GM21390 (cell line): ENCODE data around the gene BCAS1.

ENCODE experiments used
- ATAC-seq: cut with Tn5 transposase; IDR thresholded peaks from one replicate; pipeline ENCODE4 v1.9.1; 2021; ENCODE audit not compliant: unreplicated experiment

The BCAS1 gene, protein sequence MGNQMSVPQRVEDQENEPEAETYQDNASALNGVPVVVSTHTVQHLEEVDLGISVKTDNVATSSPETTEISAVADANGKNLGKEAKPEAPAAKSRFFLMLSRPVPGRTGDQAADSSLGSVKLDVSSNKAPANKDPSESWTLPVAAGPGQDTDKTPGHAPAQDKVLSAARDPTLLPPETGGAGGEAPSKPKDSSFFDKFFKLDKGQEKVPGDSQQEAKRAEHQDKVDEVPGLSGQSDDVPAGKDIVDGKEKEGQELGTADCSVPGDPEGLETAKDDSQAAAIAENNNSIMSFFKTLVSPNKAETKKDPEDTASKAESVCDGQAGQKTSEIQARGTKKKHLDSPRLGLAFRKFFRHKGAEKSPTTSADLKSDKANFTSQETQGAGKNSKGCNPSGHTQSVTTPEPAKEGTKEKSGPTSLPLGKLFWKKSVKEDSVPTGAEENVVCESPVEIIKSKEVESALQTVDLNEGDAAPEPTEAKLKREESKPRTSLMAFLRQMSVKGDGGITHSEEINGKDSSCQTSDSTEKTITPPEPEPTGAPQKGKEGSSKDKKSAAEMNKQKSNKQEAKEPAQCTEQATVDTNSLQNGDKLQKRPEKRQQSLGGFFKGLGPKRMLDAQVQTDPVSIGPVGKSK

DNA sequence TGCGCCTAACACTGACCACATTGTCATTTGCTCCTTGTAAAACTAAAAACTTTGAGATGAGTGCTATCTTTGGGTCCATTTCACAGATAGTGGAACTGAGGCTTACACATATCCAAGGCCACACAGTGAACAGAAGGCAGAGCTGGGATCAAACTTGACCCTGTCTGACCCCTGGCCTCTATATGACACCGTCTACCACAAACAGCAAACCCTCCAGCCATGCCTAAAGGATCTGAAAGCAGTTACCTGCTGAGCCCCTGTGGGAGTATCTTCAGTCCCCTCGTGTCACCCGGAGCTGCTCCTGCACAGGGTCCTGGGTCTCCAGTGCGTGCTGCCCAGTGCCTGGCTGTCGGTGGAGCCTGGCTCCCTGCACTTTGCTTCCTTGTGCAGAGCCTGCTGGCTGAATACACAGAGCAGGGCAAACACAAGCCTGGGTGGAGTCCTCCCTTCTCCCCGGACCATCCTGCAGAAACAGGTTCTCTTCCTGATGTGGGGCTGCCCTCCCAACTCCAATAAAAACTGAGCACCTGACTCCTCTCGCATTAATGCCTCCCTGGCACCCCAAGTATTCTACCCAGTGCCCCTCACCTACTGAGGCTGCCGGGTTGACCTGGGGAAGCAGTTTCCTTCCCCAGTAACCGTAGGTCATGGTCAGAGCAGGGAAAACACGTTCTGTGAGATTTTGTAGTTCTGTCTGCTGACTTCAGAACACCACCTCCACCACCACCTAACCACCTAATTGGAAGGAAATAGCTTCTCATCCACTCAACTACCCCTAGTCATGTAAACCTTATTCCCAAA lies at the start of gene BCAS1:
Gene BCAS1, minus strand, starts transcription at position 408 of the 801 bp plus-strand sequence. CDS start 11,876 bp downstream, outside the sequence.
- no peak for ATAC-seq

DNA sequence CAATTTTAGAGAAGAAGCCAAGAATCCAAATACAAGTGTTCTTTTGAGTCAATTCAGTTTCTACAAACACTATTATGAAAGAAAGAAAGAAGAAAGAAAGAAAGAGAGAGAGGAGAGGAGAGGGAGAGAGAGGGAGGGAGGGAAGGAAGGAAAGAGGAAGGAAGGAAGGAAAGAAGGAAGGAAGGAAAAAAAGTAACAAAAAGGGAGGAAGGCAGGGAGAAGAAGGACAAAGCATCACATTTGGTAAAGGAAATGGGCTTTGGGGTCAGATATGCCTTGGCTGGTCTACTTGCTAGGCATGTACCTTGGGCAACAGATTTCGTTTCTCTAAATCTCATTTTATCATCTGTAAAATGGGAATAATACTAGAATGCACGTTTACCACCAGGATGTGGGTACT lies 49.4 kb upstream of the BCAS1 start:
- ATAC-seq: no peak

DNA sequence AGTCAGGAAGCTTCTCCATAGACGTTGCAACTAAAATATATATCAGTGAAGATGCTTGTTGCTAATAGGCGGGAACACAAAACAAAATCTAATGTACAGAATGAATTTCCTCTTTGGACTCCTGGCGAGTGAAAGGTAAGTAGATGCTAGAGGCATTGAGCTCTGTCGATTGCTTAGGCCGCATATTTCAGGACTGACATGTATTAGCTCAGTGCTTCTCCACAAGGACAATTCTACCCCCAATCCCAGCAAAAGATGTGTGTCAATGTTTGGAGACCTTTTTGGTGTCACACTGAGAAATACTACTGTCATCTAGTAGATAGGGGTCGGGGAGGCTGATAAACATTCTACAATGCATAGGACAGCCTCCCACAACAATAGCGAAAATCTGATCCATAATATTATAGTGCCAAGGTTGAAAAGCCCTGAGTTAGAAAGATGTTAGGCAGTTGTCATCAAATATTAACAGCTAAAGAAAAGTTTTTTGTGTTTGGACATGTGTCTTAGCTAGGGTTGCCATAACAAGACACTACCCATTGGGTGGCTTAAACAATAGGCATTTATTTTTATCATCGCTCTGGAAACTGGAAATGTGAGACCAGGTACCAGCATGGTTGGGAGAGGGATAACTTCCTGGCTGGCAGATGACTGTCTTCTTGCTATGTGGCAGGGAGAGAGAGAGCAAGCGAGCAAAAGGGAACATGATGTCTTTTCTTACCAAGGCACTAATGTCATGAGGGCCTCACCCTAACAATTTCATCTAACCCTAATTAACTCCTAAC lies 48.0 kb upstream of the BCAS1 start:
- ATAC-seq: no peak

DNA sequence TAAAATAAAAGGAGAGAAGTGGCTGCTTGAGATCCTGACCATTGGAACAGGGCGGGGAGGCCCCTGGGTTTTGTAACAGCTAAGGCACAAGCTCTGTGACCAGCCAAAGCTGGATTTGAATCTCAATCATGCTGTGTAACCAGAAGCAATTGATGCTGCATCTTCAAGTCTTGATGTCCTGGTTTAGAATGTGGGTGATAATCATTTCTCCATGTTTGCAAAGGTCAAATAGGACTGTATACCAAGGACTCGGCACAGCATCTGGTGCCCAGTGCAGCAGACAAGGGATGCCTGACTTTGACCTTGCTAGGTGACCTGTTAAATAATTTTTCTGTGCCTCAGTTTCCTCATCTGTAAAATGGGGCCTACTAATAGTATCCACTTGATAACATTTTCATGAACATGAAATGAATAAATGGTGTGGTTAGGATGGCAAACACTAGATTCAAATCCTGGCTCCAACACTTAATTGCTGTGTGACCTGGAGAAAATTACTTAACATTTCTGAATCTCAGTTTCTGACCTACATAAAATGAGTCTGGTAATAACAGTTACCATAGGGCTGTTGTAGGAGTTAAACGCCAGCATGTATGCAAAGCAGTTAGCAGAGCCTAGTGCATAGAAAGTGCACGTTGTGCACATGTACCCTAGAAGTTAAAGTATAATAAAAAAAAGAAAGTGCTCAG lies 46.3 kb upstream of the BCAS1 start:
- ATAC-seq: no peak

DNA sequence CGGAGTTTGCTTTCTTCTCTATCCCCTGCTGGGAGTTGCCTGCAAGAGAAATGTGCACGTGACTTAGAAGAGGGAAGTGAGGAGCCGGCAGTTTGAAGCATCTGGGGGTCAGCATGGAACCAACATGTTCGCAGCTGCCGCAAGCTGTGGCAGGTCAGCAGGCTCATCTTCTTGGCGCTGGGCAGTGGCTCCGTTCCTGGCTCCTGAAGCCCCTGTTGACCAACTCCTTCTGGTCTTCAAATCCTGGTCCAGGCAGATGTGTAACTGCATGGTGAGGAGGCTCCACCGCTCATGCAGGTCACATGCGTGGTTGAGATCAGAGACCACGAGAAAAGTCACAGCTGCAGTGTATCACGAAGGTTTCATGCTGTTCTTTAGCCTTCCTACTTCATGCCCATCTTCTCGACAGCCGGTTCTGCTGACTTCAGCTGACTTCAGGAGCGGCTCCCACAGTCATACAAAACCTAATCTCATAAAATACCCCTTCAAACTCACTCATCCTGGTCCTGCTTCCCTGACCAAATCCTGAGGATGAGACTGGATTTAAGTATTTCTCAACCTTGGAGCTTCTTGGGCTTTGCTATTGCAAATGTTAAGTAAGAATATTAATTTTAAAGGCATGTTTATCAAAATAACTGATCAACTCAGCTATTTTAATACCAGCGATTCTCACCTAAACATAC lies 44.9 kb upstream of the BCAS1 start:
- no peak for ATAC-seq

DNA sequence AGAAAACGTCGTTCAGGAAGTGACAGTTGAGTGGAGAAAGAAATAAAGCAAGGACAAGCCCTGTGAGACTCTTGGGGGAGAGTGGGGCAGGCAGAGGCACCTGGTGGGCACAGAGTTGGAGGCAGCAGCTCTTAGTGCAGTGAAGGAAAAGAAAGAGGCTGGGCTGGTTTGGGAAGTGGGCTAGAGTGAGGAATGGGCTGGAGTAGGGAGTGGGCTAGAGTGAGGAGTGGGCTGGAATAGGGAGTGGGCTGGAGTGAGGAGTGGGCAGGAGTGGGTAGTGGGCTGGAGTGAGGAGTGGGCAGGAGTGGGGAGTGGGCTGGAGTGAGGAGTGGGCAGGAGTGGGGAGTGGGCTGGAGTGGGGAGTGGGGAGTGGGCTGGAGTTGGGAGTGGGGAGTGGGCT lies 43.7 kb upstream of the BCAS1 start:
- no peak for ATAC-seq

DNA sequence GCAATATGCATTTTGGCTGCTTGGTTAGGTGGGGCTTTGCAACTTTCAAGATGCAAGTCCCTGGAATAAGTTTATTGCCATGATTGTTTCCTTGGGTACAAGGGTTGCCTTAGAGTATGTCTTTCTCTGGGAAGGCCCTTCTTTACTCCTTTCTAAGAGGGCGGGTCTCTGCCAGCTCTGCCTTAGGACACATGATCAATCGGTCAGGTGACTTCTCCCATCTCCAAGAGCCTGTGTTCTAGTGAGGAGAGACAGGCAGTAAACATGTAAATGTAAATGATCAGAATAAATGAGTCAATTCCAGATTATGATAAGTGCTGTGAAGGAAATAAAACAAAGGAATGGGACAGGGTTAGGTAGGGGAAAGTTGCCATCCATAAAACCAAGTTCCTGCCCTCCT lies 43.2 kb upstream of the BCAS1 start:
- ATAC-seq: no peak

DNA sequence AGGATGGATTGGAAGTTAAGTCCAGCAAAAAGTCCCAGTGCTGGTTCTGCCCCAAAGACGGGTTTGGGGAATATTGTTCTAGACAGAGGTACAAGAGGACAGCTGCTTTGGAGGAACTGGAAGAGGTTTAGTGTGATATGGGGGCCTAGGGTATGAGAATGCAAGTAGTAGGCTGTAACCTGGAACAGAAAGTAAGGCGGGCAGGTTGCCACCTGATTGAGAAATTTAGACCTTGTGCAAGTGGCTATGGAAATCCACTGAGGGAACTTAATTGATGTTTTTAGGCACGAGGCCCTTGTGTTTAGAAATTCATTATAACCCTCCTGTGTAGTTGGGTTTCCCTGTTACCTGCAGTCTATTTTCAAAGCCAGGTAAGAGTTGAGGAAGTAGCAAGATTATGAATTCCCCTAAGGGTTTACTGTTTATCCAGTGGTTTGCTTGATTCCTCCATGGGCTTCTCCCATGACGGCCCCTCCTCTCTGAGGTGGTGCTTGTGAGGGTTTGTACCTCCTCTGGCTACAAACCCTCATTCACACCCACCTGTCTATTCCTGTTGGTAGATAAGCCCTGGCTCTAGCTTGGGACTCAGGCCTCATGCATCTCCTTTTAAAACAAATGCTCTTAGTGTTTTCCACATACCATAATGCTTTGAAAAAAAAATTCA lies 42.0 kb upstream of the BCAS1 start:
- ATAC-seq: no peak

DNA sequence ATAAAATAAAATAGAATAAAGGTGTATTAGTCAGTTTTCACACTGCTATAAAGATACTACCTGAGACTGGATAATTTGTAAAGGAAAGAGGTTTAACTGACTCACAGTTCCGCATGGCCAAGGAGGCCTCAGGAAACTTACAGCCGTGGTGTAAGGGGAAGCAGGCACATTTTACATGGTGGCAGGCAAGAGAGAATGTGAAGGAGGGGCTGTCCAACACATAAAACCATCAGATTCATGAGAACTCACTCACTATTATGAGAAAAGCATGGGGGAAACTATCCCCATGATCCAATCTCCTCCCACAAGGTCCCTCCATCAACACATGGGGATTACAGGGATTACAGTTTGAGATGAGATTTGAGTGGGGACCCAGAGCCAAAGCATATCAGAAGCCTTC lies 41.1 kb upstream of the BCAS1 start:
- ATAC-seq: no peak

DNA sequence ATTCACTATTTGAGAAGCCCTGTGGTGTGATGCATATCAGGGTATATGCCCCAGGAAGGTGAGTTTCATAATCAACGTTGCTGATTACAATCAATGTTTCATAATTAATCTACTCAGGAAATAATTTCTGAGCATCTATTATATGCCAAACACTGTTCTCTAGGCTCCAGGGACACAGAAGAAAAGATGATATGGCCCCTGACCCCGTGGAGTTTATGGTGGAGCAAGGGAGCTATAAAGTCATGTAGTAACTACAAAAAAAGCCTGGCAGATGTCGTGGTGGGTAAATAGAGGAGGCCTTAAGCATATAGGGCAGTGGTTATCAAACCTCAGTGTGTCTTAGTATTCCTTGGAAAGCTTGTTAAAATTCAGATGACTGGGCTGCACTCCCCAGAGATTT lies 40.1 kb upstream of the BCAS1 start:
- ATAC-seq: no peak

DNA sequence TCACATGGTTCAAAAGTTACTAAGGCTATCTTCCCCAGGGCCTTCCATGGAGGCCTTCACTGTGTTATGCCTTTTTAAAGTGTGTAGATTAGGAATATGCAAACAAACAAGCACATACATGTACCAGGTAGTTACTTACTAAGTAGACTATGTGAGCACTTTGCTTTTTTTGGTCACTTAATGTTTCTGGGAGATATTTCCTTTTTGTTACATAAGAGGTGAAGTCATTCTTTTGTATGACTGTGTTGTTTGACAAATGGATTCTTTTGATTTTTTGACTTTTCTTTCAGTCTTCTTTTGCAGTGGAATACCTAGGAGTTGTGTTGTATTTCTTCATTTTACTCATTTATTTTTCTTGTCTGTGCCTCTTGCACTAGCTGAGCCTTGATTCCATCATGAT lies 39.6 kb upstream of the BCAS1 start:
- ATAC-seq: no peak

DNA sequence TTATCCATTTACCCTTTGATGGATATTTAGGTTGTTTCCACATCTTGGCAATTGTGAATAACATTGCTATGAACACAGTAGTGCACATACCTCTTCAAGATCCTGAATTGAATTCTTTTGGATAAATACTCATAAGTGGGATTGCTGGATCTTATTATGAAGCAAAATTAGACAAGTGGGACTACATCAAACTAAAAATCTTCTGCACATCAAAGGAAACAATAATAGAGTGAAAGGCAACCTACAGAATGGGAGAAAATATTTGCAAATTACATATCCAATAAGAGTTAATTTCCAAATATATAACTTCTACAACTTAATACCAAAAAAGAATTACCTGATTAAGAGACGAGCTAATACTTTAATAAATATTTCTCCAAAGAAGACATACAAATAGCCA lies 38.4 kb upstream of the BCAS1 start:
- no peak for ATAC-seq

DNA sequence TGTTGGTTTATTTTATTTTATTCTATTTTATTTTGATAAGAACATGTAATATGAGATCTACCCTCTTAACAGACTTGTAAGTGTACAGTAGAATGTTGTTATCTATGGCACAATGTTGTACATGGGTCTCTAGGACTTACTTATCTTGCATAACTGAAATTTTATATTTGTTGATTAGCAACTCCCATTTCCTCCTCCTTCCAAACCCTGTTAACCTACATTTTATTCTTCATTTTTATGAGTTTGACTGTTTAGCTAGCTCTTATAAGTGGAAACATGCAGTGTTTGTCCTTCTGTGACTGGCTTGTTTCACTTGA lies 37.9 kb upstream of the BCAS1 start:
- ATAC-seq: no peak

DNA sequence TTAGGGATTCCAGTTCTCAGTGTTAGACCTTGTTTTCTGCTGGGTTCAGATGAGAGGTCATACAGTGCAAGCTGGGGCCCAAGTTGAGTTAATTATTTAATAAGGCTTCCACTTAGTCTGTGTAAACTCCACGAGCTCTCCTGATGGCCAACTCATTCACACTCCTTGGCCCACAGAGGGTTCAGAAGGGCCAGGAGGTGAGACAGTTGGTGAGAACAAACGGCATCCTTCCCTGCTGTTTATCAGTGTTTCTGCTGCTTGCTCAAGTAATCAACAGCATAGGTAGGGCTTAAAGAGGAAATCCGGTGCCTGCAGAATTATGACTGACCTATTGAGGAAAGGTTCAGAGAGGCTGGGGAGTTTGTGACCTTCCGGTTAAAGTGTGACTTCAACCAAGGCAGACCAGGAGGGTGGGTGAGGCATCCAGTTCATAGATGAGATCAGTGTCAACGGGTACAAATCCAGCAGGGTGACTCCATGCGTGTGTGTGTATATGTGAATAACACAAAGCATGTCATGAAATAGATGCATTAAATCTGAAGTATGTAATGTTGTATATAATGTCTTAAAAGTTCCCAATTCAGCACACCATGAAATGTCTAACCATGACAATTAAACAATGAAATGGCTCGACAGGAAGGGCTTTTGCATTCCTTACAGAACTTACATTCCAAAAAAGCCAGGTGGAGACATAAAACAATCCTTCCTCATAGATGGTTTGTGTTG lies 37.4 kb upstream of the BCAS1 start:
- no peak for ATAC-seq

DNA sequence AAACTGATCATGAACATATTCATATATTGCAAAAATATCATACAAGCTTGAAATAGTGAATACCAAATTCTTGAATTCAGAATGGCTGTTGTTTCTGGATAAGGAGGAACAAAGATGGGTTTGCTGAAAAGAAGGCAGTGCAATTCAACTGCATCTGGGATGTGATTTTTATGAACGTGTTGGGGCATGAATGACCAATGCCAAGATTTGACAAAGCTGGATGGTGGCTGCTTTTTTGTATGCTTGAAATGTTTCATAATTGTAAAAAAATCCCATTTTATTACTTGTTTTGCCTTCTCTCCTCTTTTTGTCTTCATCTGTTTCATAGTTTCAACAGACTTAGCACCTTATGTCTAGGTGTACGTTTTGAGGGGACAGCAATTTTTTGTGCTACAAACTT lies 36.8 kb upstream of the BCAS1 start:
- no peak for ATAC-seq

DNA sequence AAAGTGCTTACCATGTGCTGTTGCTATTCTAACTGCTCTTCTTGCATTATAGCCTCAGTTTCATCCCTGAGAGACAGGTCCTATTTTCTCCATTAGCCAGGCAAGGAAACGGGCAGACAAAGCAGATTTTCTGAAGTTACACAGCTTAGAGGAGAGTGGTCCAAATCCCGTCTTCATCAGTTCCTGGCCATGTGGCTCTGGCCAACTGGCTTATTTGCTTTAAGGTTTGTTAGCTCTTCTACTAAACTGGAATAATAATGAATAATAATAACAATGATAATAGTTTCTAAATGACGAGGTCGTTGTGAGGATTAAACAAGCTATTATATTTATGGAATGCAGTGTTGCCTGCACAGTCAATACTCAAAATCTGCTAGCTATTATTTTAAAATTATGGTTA lies 35.8 kb upstream of the BCAS1 start:
- no peak for ATAC-seq

DNA sequence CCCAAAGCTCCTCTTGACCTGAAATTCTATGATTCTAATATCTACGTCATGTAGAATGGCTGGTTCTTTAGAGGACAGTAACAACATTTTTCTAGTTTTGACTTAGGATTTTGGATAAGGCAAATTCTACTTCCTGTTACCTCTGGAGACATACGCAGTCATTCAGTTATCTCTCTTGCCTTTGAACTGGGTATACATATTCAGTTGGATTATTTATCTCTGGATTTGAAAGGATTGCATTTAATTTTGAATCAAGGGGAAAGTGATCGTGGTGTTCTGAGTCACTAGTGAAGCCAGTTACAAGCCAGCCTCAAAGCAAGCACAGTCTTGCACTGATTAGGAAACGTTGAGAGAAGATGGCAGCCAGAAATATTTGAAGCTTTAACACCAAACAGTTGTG lies 35.3 kb upstream of the BCAS1 start:
- no peak for ATAC-seq

DNA sequence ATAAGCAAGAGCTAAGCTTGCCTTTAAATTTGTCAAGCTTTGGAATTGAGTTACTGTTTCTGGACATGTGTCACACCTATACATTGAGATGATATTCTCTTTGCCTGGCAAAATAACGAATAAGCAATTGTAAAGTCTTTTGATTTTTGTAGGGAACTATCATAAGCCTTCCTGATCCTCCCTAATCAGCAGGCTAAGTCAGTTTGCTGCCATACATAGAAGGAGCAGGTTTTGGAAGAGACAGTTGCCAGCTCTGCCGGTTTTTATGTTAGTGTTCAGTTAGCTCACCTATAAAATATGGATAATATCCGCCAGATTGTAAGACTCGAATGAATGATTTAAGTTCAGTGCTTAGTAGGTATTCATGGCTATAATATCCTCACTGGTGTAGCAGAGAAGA lies 34.4 kb upstream of the BCAS1 start:
- no peak for ATAC-seq
